Spleen (tissue), 11 donors: ENCODE data around the gene STK38. TPM values are rescaled to one million over a fixed set of nuclear protein-coding genes. Genes with fewer than 3 reads are reported as not detected.
"Not testable (repeated sequence)": the region's sequence is repeated elsewhere in the genome, so short reads cannot be mapped to it uniquely, and the experiment has no call there.

Experiments used
- DNase-seq: peaks from one replicate; pipeline ENCODE4 v3.0.0-alpha.2; 2020
- H3K27ac ChIP-seq, 8 donors: fragments of 200-600 bp; sonication (generic) in 7 of 8; 1 replicate in 4 of 8; 2 replicates in 4 of 8; pipeline versions ENCODE4 v1.5.0 to v1.8.0; 2016 to 2021; ENCODE audit warnings: inconsistent platforms in 4 of 8, mild to moderate bottlenecking in 4 of 8, moderate library complexity in 1 of 8
- H3K27me3 ChIP-seq, 7 donors: fragments of 200-600 bp; sonication (generic) in 6 of 7; replicated peaks in 1 of 7; 1 replicate in 4 of 7; 2 replicates in 3 of 7; pipeline versions ENCODE4 v1.5.0 to v1.8.0; 2016 to 2021; ENCODE audit warnings: inconsistent platforms in 3 of 7, mild to moderate bottlenecking in 1 of 7
- H3K36me3 ChIP-seq, 6 donors: fragments of 200-600 bp; sonication (generic) in 5 of 6; 1 replicate in 4 of 6; 2 replicates in 2 of 6; pipeline versions ENCODE4 v1.5.0 to v1.8.0; 2016 to 2021; ENCODE audit warnings: inconsistent platforms in 2 of 6
- H3K4me1 ChIP-seq, 6 donors: fragments of 200-600 bp; sonication (generic) in 5 of 6; 1 replicate in 3 of 6; 2 replicates in 3 of 6; pipeline versions ENCODE4 v1.5.0 to v1.8.0; 2016 to 2021; ENCODE audit warnings: inconsistent platforms in 3 of 6
- H3K4me3 ChIP-seq, 8 donors: fragments of 200-600 bp; sonication (generic) in 7 of 8; 1 replicate in 4 of 8; 2 replicates in 4 of 8; pipeline versions ENCODE4 v1.5.0 to v1.8.0; 2016 to 2021; ENCODE audit warnings: inconsistent platforms in 4 of 8, mild to moderate bottlenecking in 4 of 8, moderate library complexity in 2 of 8
- H3K9me3 ChIP-seq, 8 donors: fragments of 200-600 bp; sonication (generic) in 7 of 8; 1 replicate in 4 of 8; 2 replicates in 4 of 8; pipeline versions ENCODE4 v1.5.0 to v1.8.0; 2016 to 2021; ENCODE audit warnings: inconsistent platforms in 4 of 8
- POLR2A ChIP-seq, 3 donors: fragments of 450-650 bp; IDR thresholded peaks; one replicate each; pipeline ENCODE4 v1.5.1; 2017; ENCODE audit warnings: antibody characterized with exemption in 3 of 3, mild to moderate bottlenecking in 1 of 3
- POLR2AphosphoS5 ChIP-seq, 3 donors: sonication (generic); formaldehyde crosslinking; IDR thresholded peaks; one replicate each; pipeline ENCODE4 v1.5.1; 2017; ENCODE audit warnings: antibody characterized with exemption in 3 of 3
- WGBS, 5 donors: extraction: QIAGEN DNeasy Blood & Tissue Kit in 3 of 5; methylation state at CpG; one replicate each; pipeline versions ENCODE4 v1.1.5 to v1.1.7; 2013 to 2018; 5-methylcytosine and 5-hydroxymethylcytosine counted together
- intact Hi-C: fragments of 100-400 bp; cut with DNase I; formaldehyde crosslinking; loops from one replicate; pipeline ENCODE4 v1.15.0; 2023; ENCODE audit warnings: low total_unique reads
- polyA plus RNA-seq, 3 donors: library from polyadenylated mRNA; stranded (reverse); fragments of 200-250 nt; gene quantifications; one replicate each; pipeline ENCODE4 v1.2.1, GENCODE V29; 2013
- total RNA-seq, 7 donors: library from RNA; depleted of rRNA in 3 of 7; stranded (reverse); fragments of >200 nt in 3 of 7; fragmentation: NEBNext Ultra II Directional in 4 of 7; extraction: Animal tissue kit (Norgen Biotek cat#: 25700) in 4 of 7; gene quantifications; one replicate each; pipeline versions ENCODE4 v1.1.0 to v1.2.1, GENCODE V29; 2016 to 2021
- TF ChIP-seq, protein P1 (sequence below), 11 experiments: fragments of 200-600 bp in 7 of 11; fragments of 450-650 bp in 4 of 11; sonication (generic) in 4 of 11; IDR thresholded peaks in 8 of 11; conservative IDR thresholded peaks in 3 of 11; 1 replicate in 7 of 11; 2 replicates in 4 of 11; pipeline versions ENCODE4 v1.4.0 to v1.8.0; 2016 to 2021; ENCODE audit warnings: antibody characterized with exemption in 11 of 11, inconsistent platforms in 4 of 11, mild to moderate bottlenecking in 1 of 11
- donor health status: healthy with polysubstance abuse.
- donor health status: DM: no; HTN: no; CAD: no; lungs with moderate emphysema.
- donor health status: DM: no; HTN: no; CAD: no.
- donor health status: Bipolar disorder and iron deficiency.
- donor health status: healthy.
- donor health status: DM: no; HTN: no; CAD: no.
- donor health status: DM: yes; HTN: yes; CAD: no.

STK38 gene
- total and polyA plus RNA-seq, 10 donors, result 16.4 to 51.8 (median 34.0) TPM

DNA sequence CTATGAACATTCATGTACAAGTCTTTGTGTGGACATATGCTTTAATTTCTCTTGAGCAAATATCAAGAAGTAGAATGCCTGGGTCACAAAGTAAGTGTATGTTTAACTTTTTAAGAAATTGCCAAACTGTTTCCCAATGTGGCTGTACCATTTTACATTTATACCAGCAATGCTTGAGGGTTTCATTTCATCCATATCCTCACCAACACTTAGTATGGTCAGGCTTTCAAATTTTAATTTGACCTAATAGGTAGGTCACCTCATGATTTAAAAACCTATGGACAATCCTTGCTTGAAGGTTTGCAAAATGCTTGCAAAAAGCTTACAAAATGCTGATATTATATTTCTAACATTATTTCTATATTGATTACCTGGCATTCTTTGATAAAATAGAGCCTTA, 27.4 kb upstream of the STK38 start:
- Histone ChIP-seq H3K27me3 (no peaks in the 10 kb centered on the region), H3K9me3 (peaks cover 0 to 15% (median 5%) of the 10 kb centered on the region in 8 donors), H3K4me1 (peaks cover 0 to 16% (median 4%) of the 10 kb centered on the region in 6 donors), H3K4me3 (no peak overlapping the region), H3K27ac (no peak overlapping the region), H3K36me3 (no peaks in the 10 kb centered on the region)
- no peak for TF ChIP-seq POLR2A (IDR thresholded peaks at IDR 0.05)
- TF ChIP-seq POLR2AphosphoS5 (IDR thresholded peaks at IDR 0.05), result no peak
- TF ChIP-seq, protein P1, sequence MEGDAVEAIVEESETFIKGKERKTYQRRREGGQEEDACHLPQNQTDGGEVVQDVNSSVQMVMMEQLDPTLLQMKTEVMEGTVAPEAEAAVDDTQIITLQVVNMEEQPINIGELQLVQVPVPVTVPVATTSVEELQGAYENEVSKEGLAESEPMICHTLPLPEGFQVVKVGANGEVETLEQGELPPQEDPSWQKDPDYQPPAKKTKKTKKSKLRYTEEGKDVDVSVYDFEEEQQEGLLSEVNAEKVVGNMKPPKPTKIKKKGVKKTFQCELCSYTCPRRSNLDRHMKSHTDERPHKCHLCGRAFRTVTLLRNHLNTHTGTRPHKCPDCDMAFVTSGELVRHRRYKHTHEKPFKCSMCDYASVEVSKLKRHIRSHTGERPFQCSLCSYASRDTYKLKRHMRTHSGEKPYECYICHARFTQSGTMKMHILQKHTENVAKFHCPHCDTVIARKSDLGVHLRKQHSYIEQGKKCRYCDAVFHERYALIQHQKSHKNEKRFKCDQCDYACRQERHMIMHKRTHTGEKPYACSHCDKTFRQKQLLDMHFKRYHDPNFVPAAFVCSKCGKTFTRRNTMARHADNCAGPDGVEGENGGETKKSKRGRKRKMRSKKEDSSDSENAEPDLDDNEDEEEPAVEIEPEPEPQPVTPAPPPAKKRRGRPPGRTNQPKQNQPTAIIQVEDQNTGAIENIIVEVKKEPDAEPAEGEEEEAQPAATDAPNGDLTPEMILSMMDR (IDR thresholded peaks at IDR 0.05 in 8 of 11, conservative IDR thresholded peaks at IDR 0.05 in 3 of 11), result no peak
- intact Hi-C loops, result no loop called here
- no peak for DNase-seq

DNA sequence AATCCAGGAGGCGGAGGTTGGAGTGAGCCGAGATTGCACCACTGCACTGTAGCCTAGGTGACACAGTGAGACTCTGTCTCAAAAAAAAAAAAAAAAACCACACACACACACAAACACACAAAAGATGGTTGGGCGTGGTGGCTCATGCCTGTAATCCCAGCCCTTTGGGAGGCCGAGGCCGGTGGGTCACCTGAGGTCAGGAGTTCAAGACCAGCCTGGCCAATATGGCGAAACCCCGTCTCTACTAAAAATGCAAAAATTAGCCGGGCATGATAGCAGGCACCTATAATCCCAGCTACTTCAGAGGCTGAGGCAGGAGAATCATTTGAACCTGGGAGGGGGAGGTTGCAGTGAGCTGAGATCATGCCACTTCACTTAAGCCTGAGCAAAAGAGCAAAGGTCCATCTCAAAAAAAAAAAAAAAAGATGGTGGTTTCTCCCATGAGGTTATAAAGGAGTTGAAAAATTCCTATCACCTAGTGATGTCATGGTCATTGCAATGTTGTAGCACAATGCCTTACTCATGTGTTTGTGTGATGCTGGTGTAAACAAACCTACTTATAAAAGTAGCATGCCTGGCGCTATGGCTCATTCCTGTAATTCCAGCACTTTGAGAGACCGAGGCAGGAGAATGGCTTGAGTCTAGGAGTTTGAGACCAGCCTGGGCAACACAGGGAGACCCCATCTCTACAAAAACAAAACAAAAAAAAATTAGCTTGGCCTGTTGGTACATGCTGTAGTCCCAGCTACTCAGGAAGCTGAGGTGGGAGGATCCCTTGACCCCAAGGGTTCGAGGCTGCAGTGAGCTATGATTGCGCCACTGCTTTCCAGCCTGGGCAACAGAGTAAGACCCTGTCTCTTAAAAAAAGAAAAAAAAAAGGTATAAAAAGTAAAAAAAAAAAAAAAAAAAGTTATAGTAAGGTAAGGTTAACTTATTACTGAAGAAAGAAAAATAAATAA, 25.4 kb upstream of the STK38 start:
- H3K27me3 ChIP-seq, intact Hi-C loops, DNase-seq, H3K4me3 ChIP-seq, H3K4me1 ChIP-seq, H3K27ac ChIP-seq, H3K36me3 ChIP-seq: not testable (repeated sequence)
- H3K9me3 ChIP-seq, result peaks cover 0 to 15% (median 5%) of the 10 kb centered on the region in 8 donors
- 86 to 95% (median 92%) methylated on average over 12 of the region's 12 CpGs for WGBS, 5 donors

DNA sequence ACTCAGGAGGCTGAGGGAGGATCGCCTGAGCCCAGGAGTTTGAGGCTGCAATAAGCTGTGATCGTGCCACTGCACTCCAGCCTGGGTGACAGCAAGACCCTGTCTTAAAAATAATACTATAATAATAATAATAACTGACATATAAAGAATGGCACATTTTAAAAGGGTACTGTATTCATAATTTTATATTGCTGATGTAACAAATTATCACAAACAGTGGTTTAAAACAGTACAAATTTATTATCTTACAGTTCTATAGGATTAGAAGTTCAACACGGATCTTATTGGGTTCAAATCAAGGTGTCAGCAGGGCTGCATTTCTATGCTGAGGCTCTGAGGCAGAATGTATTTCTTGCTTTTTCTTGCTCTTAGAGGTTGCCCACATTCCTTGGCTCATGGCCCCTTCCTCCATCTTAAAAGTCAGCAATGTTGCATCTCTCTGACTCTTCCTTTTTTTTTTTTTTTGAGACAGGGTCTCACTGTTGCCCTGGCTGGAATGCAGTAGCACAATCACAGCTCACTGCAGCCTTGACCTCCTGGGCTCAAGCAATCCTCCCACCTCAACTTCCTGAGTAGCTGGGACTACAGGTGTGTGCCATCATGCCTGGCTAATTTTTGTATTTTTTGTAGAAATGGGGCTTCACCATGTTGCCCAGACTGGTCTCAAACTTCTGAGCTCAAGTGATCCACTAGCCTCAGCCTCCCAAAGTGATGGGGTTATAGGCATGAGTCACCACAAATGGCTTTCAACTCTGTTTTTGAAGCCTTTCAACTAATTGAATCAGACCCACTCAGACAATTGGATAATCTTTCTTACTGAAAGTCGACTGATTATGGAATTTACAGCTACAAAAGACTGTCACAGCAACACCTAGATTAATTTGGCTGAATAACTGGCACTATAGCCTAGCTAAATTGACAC, 24.1 kb upstream of the STK38 start:
- peaks cover 0 to 15% (median 5%) of the 10 kb centered on the region in 8 donors for H3K9me3 ChIP-seq
- no peaks in the 10 kb centered on the region for H3K27me3 ChIP-seq
- no peak overlapping the region for H3K27ac ChIP-seq
- H3K4me1 ChIP-seq, result peaks cover 0 to 4% (median 0%) of the 10 kb centered on the region in 6 donors
- DNase-seq, result no peak
- 86 to 97% (median 92%) methylated on average over 4 of the region's 4 CpGs for whole genome bisulfite sequencing, 5 donors
- no peak for TF ChIP-seq POLR2A (IDR thresholded peaks at IDR 0.05)
- TF ChIP-seq, protein P1 (IDR thresholded peaks at IDR 0.05 in 8 of 11, conservative IDR thresholded peaks at IDR 0.05 in 3 of 11), result no peak
- TF ChIP-seq POLR2AphosphoS5 (IDR thresholded peaks at IDR 0.05), result no peak
- intact Hi-C loops, result no loop called here
- no peak overlapping the region for H3K4me3 ChIP-seq
- H3K36me3 ChIP-seq, result no peaks in the 10 kb centered on the region

DNA sequence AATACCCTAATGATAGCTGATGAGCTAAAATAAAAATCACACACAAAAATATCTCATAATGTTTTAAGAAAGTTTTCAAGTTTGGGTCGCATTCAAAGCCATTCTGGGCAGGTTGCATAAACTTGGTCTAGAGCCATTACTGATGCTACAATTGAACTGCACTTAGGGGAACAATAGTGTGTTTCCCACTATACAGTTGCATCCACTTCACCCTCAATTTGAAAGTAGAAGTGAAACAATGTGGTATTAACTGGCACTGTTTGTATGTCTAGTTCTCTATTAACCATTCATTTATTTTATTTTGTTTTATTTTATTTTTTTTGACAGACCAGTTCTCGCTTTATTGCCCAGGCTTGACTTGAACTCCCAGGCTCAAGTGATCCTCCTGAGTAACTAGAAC, 23.0 kb upstream of the STK38 start:
- DNase-seq, result no peak

More for the DNA sequence above, 23.0 kb upstream of the STK38 start:
- Histone ChIP-seq H3K27ac (peak overlapping the region in 1 of 8 donors; percentile 11), H3K36me3 (no peaks in the 10 kb centered on the region), H3K27me3 (no peaks in the 10 kb centered on the region), H3K4me1 (peaks cover 0 to 4% (median 0%) of the 10 kb centered on the region in 6 donors), H3K4me3 (no peak overlapping the region), H3K9me3 (peaks cover 0 to 15% (median 5%) of the 10 kb centered on the region in 8 donors)
- intact Hi-C loops, result no loop called here
- WGBS, 5 donors, result 66 to 84% (median 79%) methylated on average over 2 of the region's 2 CpGs
- TF ChIP-seq POLR2A (IDR thresholded peaks at IDR 0.05) (no peak), POLR2AphosphoS5 (IDR thresholded peaks at IDR 0.05) (no peak)
- TF ChIP-seq, protein P1 (IDR thresholded peaks at IDR 0.05 in 8 of 11, conservative IDR thresholded peaks at IDR 0.05 in 3 of 11), result no peak
